HG03442 (cell line): ENCODE results near the gene OR10Z1.

Source experiments
- ATAC-seq: cut with Tn5 transposase; IDR thresholded peaks from one replicate; pipeline ENCODE4 v1.9.1; 2021; ENCODE audit warnings: mild to moderate bottlenecking, moderate library complexity; ENCODE audit not compliant: unreplicated experiment

The OR10Z1 gene, protein sequence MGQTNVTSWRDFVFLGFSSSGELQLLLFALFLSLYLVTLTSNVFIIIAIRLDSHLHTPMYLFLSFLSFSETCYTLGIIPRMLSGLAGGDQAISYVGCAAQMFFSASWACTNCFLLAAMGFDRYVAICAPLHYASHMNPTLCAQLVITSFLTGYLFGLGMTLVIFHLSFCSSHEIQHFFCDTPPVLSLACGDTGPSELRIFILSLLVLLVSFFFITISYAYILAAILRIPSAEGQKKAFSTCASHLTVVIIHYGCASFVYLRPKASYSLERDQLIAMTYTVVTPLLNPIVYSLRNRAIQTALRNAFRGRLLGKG

DNA sequence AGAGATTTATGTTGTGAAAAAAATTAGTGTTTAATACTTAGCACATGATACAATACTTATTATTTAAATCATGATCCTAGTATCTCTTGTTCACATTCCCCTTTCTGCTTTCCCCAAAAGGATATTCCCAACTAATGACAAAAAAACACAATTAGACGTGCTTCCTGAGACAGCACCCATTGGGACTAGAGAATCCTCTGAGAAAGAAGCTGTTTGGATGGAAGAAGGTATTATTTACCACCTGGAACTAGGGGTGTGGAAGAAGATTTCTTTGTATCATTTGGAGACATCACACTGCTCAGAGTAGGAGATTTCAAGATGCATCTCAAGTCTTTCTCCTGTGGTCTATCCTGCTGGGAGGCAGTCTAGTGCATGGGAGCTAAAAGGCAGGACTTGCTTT is at the start of gene OR10Z1:
Gene OR10Z1 (plus strand): TSS at position 301 of the 400 bp plus-strand sequence. CDS start 1,171 bp downstream, outside the sequence.
- no peak for ATAC-seq

- no peak for ATAC-seq
These were observed 45.4 kb upstream of the OR10Z1 start for GRCh38 chr1:158559696-158560095.

DNA sequence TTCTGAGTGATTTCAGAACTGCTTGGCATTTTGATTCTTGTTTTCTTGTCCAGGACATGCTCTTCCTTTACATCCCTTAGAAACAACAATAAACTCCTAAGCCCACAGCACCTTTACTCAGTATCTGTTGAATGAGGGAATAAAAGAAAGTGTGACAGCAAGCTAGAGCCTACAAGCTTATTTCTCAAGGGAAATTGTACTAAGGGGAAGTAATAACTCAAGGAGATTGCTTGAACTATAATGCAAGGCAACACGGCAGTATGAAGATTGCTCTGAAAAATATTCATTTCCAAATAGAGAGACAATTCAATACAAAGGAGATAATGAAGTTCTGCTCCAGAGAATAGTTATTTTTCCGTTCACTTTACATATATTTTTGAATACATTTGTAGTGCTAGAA is 41.2 kb upstream of the OR10Z1 start:
- no peak for ATAC-seq

GRCh38 chr1:158564608-158565007 is 40.5 kb upstream of the OR10Z1 start:
- no peak for ATAC-seq

DNA sequence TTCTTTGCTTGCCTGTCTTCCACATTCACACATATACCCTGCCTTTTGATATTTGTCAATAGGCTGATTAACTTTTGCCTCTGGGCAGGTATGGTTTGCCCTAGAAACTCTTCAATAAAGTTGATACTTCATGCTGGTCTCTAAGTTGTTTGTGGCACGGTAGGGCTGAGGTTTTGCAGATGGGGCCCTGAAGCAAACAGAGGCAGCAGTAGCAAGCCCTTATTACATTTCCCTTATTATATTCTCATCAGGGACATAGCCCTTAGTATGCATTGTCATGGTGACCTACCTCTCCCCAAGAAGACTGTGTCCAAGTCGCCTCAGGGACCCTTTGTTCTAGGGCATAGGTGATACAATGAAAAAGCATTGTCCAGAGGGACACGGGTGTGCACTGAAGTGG is 34.6 kb upstream of the OR10Z1 start, which contains the start of gene OR6P1:
Gene OR6P1 (minus strand): TSS at position 101 of the 400 bp plus-strand sequence. CDS start 6,976 bp downstream, outside the sequence.
- ATAC-seq: no peak

GRCh38 chr1:158572226-158572625 is 32.8 kb upstream of the OR10Z1 start:
- ATAC-seq: no peak

DNA sequence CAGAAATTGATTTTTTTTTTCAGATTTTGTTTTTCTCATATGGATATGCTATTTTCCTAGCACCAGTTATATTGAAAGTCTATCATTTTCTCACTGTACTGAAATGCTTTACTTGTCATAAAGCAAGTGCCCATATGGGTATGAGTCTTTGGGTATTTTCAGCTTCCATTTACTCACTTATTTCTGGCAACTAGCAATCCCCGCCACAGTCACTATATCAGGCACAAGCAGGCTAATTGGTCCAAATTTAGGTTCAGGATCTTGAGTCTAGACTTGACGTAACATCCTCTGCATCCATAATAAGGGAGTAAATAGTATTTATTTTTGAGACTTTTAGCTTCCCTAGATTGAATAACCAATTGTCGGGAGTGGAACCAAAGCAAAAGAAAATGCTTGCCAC is 27.5 kb upstream of the OR10Z1 start:
- ATAC-seq: no peak

DNA sequence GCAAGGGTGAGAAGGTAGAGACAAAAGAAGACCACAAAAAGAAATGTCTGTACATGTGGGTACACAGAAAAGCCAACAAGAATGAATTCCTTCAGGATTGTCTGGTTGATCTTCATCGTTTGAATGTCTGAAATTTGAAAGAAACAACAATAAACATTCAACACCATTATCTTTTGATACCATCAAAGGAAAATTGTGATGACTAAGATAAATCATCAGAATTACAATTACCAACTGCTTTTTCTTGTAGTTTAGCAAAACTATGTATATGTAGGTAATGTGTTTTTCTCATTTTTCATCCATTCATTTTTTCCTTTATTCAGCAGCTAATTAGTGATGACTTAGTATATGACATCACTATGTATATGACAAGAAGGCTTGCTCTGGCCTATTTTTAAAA is 25.3 kb upstream of the OR10Z1 start, which contains the start of gene OR10X1:
Gene OR10X1 (minus strand): TSS at position 167 of the 400 bp plus-strand sequence. CDS start 0 bp downstream, at position 167.
- no peak for ATAC-seq

GRCh38 chr1:158583962-158584361 is 21.1 kb upstream of the OR10Z1 start:
- no peak for ATAC-seq

DNA sequence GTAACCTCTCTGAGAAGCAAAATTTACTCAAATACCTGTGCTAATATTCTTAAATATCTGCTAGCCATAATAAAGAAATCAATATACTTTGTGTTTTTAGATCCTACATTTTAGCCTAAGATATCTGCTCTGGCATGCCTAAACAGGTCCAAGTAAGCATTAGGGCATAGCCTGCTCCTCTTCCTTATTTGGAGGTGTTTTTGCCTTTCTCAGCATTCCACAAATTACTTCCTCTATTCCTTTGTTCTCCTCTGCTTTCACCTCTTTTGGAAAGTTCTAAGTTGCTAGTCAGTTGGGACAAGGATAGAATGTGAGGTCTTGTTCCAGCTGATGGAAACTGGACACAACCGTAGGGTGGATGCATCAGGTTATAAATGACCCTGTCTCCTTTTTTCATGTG is 18.1 kb upstream of the OR10Z1 start:
- no peak for ATAC-seq

DNA sequence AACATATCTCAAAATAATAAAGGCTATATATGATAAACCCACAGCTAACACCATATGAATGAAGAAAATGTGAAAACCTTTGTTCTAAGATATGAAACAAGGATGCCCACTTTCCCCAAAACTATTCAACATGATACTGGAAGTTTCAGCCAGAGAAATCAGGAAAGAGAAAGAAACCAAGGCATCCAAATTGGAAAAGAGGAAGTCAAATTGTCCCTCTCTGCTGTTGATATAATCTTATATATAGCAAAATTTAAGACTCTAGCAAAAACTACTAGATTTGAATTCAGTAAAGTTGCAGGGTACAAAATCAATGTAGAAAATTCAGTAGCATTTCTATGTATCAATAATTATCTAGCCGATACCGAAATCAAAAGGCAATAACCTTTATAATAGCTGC is 4.3 kb upstream of the OR10Z1 start:
- ATAC-seq: no peak

DNA sequence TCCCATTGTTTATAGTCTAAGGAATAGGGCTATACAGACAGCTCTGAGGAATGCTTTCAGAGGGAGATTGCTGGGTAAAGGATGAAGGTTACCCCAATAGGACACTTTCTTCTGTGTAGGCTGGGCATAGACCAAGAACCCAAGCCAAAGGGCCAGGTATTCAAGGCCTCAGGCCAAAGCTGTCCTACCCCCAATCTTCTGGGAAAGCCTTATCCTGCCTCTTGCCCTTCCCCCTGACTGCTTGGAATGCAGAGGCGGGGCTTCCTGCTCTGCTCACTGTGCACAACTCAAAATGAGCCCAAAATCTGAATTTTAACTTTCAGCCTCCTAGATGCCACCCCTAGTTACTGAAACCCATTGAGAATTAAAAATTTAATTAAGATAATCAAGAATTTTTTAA is 2.2 kb downstream of the OR10Z1 start:
- no peak for ATAC-seq

DNA sequence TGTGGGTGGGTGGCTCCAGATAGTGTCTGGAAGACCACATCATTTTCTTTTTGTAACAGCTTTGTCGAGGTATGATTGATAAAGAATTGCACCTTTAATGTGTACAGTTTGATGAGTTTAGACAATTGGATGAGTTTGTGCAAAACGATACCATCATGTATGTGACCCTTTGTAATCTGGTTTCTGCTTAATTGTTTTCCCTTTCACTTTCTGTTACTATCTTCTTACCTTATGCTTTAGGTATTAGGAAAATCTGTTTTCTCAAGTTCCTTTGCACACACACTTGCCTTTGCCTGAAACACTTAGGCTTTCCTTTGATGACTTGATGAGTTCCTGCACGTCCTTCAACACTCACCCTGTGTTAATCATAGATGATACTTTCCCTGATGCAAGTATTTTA is 6.8 kb downstream of the OR10Z1 start:
- ATAC-seq: no peak

DNA sequence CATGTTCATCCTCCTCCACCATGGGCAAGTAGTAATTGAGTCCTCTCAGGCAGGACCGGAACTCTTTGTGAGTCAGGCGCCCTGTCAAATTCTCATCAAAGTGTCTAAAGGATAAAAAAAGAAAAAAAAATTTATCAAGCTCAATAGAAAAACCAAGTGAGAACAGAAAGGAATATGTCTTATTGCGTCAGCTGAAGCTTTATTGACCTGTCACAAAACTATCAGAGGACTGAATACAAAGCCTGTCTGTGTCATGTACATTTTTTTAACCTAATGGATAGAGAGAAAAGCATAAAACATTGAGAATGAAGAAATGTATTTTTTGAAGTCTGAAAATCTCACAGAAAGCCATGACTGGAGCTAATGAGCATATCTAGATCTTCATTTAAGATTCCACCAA is 8.7 kb downstream of the OR10Z1 start:
- ATAC-seq: no peak

DNA sequence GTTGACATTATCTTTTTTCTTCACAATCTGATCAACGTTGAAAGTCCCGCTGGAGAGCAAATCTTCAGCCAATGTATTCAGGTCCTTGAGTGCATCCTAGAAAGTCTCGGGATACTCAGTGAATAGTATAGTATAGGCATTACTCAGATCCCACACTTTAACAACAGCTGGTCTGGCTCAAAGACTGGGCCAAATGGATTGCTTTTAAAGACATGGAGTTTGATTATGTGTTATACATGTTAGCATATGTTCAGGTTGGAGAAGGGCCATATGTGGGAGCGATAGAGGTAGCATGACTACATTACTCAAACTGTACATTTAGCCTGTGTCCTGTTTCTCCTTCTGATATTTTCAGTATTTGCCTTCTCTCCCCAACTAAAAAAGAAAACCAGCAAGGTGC is 33.1 kb downstream of the OR10Z1 start:
- no peak for ATAC-seq

DNA sequence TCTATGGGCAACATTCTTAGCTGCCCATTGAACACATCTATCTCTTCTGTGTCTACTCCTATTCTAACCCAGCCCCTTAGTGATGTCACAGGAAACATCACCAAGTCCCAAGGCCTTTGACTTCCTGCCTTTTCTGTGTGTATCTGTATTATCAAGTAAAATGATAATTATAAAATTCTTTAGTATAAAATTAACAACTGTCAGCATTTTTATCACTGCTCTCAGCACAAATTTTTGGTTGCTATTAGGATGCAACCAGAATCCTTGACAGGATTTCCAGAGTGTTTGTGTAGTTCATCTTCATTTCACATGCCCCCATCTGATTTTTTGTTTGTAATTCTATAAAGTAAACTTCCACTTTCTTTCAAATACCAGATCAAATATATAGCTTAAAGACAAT is 33.8 kb downstream of the OR10Z1 start:
- no peak for ATAC-seq

DNA sequence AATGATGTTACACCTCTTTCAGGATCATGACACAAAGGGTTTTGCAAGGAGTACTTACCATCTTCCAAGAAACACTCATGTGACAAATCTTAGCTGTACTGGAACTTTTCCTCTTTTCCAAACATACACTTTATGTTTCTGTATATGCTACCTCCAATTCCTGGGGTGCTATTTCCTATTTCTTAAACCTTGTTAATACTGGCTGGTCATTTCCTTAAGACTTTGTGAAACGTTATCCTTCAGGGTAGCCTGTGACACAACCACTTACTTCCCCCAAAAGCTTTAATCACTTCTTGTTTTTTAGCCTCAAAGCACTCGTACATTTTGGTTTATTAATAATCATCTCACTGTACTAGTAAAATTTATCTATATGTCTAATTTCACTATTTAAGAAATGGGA is 39.4 kb downstream of the OR10Z1 start:
- ATAC-seq: no peak

GRCh38 chr1:158646465-158646864 is 41.4 kb downstream of the OR10Z1 start:
- no peak for ATAC-seq

DNA sequence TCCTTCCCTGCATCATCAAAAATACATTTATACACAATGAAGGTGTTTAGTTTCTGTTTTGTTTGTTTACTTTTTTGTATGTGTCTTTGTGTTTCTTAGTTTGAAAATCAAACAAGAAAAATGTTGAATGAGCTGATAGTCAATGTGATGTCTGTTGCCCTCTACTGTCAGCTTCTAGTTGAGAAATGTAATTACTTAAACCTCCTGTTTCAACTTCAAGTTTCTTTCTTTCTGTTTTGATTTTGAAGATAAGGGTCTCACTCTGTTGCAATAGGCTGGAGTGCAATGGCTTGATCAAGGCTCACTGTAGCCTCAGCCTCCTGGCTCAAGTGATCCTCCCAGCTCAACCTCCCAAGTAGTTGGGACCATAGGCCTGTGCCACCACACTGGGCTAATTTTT is 44.0 kb downstream of the OR10Z1 start:
- ATAC-seq: no peak

DNA sequence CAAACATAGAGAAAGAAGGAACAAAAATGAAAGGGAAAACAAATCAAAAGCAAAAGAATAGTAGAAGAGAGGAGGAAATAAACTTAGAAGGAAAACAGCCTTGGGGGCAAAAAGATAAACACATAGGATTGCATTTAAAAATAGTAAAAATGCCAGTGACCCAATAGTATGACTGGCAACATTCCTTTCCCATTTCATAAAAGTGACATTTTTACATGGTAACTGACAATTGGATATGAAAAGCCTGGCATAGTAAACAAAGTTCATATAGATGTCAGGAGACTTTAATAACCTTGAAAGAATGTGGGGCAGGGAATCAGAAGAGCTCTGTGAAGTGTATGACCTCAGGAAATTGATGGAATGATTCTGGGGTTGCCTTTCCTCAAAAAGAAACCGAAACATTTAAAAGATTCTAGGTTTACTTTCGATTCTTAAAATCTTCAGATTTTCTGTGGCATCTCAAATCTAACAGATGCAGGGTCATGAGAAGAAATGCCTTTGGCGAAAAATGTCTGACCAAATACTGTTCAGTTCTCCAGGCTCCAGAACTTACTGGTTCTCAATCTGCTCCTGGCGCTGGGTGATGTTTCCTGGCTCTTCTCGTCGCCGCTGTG is 47.8 kb downstream of the OR10Z1 start:
- no peak for ATAC-seq

DNA sequence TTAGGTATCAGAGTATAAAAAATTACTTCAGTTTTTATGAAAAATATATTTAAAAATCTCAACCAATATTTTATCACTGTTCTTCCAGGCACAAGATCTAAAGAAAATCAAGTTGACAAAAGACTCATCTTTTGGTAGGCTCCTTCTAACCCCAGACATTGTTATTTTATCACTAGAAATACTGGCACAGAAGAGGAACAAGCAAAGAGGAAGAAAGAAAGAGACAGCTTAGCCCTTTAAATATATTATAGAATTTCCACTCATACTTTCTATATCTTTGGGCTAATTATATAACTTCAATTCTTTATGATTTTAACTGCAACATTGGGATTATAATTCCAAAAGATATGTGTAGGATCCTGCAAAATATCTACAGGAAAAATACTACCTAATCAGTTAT is 49.0 kb downstream of the OR10Z1 start:
- no peak for ATAC-seq

DNA sequence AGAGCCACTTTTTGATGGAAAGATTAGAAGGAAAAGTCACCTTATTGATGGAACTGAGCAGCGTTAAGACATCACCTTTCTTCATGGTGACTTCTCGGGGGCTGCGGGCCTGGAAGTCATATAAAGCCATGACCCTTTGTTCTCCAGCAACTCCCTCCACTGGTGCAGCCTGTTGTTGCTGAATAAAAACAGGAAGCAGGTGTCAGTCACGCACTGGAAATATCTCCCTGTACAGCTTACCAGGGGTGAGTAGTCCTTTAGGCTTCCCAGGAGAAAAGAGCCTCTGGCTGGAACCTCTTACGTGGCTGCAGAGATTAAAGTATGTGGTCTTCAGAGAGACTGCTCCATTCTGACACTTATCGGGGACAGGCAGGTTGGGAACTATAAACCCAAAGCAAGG is 49.5 kb downstream of the OR10Z1 start:
- ATAC-seq: no peak
